ENCODE data around the gene KCNT2. TPM values are rescaled to one million over a fixed set of nuclear protein-coding genes. Genes with fewer than 3 reads are reported as not detected.

KCNT2 gene
- total RNA-seq, 3 donors from 2014 or later = 0.49 to 2.3 (median 0.60) TPM

DNA sequence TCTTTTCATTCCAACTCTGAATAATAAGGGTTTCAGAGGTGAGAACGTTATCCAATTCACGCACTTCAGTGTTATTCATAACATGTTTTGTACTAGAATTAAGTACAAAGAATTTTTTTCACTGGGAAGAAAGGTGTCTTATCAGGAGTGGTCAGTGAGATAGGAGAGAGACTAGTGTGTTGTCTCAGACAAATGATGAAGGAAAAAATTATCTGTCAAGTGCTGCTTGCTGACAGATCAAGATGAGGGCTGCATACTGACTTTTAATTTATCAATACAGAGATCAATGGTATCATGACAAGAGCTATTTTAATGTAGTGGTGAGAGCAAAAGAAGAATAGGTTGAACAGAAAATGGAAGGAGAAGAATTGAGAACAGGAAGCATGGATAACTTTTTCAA lies 402.4 kb downstream of the KCNT2 start:
- H3K9me3 ChIP-seq = no peaks in the 10 kb centered on the region
- H3K4me3 ChIP-seq = no peak overlapping the region
- DNase-seq = no peak
- intact Hi-C loops (cut with DNase I, micrococcal nuclease) = no loop called here
- no peaks in the 10 kb centered on the region for H3K36me3 ChIP-seq (ENCODE audit: low read depth)
- TF ChIP-seq, protein P1, sequence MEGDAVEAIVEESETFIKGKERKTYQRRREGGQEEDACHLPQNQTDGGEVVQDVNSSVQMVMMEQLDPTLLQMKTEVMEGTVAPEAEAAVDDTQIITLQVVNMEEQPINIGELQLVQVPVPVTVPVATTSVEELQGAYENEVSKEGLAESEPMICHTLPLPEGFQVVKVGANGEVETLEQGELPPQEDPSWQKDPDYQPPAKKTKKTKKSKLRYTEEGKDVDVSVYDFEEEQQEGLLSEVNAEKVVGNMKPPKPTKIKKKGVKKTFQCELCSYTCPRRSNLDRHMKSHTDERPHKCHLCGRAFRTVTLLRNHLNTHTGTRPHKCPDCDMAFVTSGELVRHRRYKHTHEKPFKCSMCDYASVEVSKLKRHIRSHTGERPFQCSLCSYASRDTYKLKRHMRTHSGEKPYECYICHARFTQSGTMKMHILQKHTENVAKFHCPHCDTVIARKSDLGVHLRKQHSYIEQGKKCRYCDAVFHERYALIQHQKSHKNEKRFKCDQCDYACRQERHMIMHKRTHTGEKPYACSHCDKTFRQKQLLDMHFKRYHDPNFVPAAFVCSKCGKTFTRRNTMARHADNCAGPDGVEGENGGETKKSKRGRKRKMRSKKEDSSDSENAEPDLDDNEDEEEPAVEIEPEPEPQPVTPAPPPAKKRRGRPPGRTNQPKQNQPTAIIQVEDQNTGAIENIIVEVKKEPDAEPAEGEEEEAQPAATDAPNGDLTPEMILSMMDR (IDR thresholded peaks at IDR 0.05) = no peak
- no peak for ATAC-seq
- H3K4me1 ChIP-seq (ENCODE audit: low read depth) = no peaks in the 10 kb centered on the region

DNA sequence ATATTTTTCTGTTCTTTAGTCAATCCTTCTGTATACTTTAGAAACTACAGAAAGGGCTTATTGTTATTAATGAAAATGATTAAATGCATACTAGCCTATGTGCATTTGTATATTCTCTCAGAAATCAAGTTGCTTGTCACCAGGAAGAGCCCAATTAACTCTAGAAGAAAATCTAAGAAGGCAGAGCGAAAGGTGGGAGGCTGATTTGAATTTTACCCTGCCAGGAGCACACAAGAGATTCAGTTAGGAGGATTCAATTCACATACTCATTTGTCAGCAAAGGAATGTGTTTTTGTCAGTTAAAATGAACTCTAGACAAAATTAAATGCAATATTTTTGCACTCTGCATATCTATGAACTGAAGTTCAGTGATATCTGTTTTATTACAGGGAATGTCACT lies 411.8 kb downstream of the KCNT2 start:
- ATAC-seq (no peak), DNase-seq (no peak)
- Histone ChIP-seq H3K36me3 (ENCODE audit: low read depth) (no peaks in the 10 kb centered on the region), H3K4me3 (no peak overlapping the region), H3K4me1 (ENCODE audit: low read depth) (no peaks in the 10 kb centered on the region), H3K9me3 (no peaks in the 10 kb centered on the region)
- TF ChIP-seq, protein P1 (IDR thresholded peaks at IDR 0.05) = no peak
- intact Hi-C loops (cut with DNase I, micrococcal nuclease) = no loop called here

DNA sequence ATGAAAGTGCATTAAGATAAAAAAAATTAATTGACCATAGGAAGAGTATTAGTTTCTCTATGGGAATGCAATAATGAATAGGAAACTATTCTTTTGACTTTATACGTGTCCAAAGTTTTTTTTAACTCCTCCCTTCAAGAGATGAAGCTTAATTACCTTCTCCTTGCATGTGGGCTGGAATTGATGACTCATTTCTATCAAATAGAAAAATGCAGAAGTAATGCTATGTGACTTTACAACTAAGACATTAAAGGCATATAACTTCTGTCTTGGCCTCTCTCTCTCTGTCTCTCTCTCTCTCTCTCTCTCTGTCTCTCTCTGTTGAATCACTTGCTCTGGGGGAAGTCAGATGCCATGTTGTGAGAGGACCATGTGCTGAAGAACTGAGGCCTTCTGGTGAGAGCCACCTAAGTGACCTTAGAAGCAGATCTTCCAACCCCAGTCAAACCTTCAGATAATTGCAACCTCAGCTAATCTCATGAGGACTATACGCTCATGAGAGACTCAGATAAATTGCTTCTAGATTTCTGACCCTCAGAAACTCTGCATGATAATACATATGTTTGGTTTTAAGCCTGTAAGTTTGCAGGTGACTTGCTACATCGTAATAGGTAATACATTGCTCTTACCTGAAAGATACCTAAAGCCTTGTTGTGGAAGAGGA lies 414.2 kb downstream of the KCNT2 start:
- Histone ChIP-seq H3K4me1 (ENCODE audit: low read depth) (no peaks in the 10 kb centered on the region), H3K36me3 (ENCODE audit: low read depth) (no peaks in the 10 kb centered on the region), H3K9me3 (peaks cover 2% of the 10 kb centered on the region), H3K4me3 (no peak overlapping the region)
- TF ChIP-seq, protein P1 (IDR thresholded peaks at IDR 0.05) = no peak
- no peak for ATAC-seq
- intact Hi-C loops (cut with DNase I, micrococcal nuclease) = no loop called here
- no peak for DNase-seq

DNA sequence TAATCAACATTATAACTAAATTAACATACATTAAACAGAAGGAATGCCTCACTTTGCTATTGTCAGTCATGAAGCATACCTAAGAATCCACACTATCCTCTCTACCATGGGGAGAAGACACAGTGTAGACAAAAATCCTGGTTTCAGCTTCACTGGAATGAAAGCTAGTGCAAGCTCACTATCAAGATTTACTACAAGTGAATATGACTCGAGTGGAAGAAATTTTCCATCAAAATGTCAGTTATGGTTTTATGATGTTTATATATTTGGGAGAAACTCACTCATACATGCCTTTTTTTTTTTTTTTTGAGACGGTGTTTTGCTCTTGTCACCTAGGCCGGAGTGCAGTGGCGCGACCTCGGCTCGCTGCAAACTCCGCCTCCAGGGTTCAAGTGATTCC lies 424.3 kb downstream of the KCNT2 start:
- DNase-seq (no peak), ATAC-seq (no peak)
- Histone ChIP-seq H3K36me3 (ENCODE audit: low read depth) (no peaks in the 10 kb centered on the region), H3K9me3 (no peaks in the 10 kb centered on the region), H3K4me1 (ENCODE audit: low read depth) (no peaks in the 10 kb centered on the region), H3K4me3 (no peak overlapping the region)
- intact Hi-C loops (cut with DNase I, micrococcal nuclease) = no loop called here
- TF ChIP-seq, protein P1 (IDR thresholded peaks at IDR 0.05) = no peak

DNA sequence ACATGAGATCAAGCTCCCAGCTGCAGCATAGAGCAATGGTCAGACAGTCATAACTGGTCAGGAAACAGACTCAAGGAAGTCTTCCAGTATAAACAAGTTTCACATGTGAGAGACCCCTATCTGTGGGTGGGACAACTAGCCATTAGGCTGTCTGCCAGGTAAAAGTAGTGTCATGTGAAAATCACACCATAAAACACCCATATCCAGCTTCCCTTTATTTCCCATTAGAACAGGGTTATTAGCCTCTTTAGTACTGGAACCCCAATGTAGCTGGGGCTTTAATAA lies 426.7 kb downstream of the KCNT2 start:
- DNase-seq (no peak), ATAC-seq (no peak)
- Histone ChIP-seq H3K36me3 (ENCODE audit: low read depth) (no peaks in the 10 kb centered on the region), H3K4me3 (no peak overlapping the region), H3K9me3 (no peaks in the 10 kb centered on the region), H3K4me1 (ENCODE audit: low read depth) (no peaks in the 10 kb centered on the region)
- intact Hi-C loops (cut with DNase I, micrococcal nuclease) = no loop called here
- TF ChIP-seq, protein P1 (IDR thresholded peaks at IDR 0.05) = no peak

All from mucosa of descending colon (tissue), 3 donors.